NT2/D1 (cell line): ENCODE data around the gene STPG2.

Experiments
- SUZ12 ChIP-seq: IDR thresholded peaks from 2 replicates; pipeline ENCODE4 v1.6.1; 2011; ENCODE audit not compliant: insufficient read length, insufficient read depth; ENCODE audit errors: extremely low read depth
- YY1 ChIP-seq: IDR thresholded peaks from 2 replicates; pipeline ENCODE4 v1.6.1; 2011; ENCODE audit not compliant: insufficient read length, insufficient read depth
- ZNF274 ChIP-seq: IDR thresholded peaks from 2 replicates; pipeline ENCODE4 v1.6.1; 2011; ENCODE audit warnings: mild to moderate bottlenecking, low read depth, low read length

GRCh38 chr4:97866821-97867556, 276.3 kb downstream of the STPG2 start:
- TF ChIP-seq SUZ12 (no peak), ZNF274 (no peak), YY1 (no peak)
